Activated CD8-positive, alpha-beta memory T cell treated with anti-CD3 and anti-CD28 coated beads, Interleukin-2, amount 50 U/mL, for 24 hours (primary cell): ENCODE results near the gene ZNF737.
A peak's percentile ranks its signal among the peaks of the same experiment; 100 is the strongest.
"Not testable (repeated sequence)": the region's sequence is repeated elsewhere in the genome, so short reads cannot be mapped to it uniquely, and the experiment has no call there.

Experiments
- DNase-seq: peaks from one replicate; pipeline ENCODE4 v3.0.0-alpha.2; 2020; ENCODE audit errors: extremely low read depth

ZNF737 gene

DNA sequence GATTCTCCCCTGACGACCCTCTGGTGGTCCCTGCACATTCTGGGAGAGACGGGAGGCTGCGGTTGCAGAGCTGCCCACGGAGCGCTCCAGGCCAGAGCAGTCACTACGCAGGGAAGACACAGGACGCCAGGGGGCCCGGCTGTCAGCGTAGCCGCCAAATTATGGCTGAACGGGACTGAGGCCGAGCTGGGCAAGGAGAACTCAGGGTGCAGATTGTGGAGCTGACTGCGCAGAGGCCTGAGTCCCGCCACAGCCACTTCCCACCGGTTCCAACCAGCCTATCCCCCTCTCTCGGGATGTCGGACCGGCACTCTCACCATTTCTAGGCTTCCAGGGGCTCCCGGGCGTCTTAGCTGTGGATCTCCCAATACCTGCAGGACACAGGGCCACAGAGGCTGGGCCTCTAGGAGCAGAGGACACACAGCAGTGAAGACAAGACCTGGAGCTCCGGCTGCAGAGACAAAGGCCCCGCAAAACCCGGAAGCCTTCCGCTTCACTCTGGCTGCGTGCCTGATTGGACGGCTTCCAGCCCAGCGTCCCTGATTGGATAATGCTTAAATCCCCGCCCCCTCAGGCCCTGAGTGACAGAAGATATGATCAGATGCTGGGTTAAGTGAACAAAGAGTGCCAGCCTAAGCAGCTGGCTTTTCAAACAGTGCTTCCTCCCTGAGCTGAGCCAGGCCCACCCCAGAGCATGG lies at the start of gene ZNF737:
TSS of gene ZNF737 (minus strand) at position 461 of the 698 bp plus-strand sequence. CDS start at position 320, 141 bp downstream.
- peak; percentile 81 for DNase-seq

- not testable (repeated sequence) for DNase-seq
Measured at GRCh38 chr19:20614971-20615370, 49.4 kb upstream of the ZNF737 start.

DNA sequence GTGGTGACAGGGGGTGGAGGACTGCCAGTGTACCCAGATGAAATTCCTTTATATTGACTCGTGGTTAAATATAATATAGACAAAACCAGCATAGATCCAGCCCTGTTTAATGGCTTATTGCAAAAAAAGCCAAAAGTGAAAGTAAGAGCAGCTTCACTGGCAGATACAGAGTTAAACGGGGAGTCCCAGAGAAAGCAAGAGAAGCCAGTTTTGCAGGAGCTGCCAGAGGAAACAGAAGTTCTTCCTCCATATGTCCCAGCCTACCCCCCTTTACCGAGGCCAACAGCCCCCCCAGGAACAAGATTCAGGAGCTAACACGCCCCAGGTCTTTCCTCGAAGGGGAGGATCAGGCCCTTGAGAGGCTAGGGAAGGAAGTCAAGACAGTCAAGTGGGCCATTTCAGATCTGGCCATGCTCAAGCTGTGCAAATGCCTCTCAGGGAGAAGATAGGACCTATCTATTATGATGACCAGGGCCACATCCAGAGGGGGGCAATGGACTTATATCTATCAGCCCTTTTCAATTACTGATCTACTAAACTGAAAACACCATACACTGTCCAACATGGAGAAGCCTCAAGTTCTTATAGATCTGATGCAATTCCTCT lies 47.2 kb upstream of the ZNF737 start:
- no peak for DNase-seq

DNA sequence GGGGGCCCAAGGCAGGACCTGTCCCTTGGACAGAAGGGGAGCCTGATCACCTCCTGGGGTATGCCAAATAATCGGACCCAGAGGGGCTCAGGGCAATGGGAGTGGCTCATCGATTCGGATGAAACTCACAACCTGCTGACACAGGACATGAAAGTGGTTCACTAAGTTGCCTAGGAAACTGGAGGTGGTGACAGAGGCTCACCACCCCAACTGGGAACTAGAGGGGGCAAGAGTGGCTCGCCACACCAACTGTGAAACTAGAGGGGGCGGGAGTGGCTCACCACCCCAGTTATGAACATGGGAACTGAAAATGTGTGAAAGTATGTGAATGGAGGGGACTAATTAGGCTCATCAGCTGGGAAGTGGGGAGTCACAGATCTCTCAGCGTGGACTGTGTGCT lies 46.3 kb upstream of the ZNF737 start:
- DNase-seq, result no peak

DNA sequence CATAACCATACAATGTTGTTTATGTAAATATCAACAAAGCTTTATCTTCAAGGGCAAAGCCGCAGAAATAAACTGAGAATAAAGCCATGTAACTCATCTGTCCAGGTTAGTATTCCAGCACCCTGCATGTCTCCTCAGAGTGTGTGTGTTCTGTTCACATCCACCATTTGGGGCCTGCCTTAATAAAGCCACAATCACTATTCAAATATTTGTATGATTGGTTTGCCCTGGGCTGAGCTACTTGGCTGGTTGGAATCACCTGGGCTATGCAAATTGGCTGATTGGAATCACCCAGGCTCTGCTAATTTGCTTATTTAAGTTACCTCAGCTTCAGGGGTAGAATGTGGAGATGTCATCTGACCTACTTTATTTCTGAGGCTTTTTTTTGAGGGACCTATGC lies 42.4 kb upstream of the ZNF737 start:
- no peak for DNase-seq

GRCh38 chr19:20558571-20558970 lies 7.0 kb downstream of the ZNF737 start:
- no peak for DNase-seq

DNA sequence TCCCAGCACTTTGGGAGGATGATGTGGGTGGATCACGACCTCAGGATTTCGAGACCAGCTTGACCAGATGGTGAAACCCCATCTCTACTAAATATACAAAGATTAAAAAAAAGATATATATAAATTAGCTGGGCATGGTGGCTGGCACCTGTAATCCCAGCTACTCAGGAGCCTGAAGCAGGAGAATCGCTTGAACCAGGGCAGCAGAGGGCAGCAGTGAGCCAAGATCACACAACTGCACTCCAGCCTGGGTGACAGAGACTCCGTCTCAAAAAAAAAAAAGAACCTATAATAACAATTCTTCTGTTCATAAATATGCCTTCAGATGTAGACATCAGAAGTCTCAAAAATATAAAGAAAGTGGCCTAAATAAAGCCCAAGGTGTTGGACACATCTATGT lies 7.6 kb downstream of the ZNF737 start:
- DNase-seq, result no peak

GRCh38 chr19:20544667-20545333 lies 20.8 kb downstream of the ZNF737 start:
- not testable (repeated sequence) for DNase-seq

DNA sequence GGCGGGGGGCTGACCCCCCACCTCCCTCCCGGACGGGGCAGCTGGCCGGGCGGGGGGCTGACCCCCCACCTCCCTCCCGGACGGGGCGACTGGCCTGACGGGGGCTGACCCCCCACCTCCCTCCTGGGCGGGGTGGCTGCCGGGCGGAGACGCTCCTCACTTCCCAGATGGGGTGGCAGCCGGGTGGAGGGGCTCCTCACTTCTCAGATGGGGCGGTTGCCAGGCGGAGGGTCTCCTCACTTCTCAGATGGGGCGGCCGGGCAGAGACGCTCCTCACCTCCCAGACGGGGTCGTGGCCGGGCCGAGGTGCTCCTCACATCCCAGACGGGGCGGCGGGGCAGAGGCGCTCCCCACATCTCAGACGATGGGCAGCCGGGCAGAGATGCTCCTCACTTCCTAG lies 35.3 kb downstream of the ZNF737 start:
- not testable (repeated sequence) for DNase-seq

GRCh38 chr19:20513189-20513904 lies 52.2 kb downstream of the ZNF737 start:
- DNase-seq, result no peak

DNA sequence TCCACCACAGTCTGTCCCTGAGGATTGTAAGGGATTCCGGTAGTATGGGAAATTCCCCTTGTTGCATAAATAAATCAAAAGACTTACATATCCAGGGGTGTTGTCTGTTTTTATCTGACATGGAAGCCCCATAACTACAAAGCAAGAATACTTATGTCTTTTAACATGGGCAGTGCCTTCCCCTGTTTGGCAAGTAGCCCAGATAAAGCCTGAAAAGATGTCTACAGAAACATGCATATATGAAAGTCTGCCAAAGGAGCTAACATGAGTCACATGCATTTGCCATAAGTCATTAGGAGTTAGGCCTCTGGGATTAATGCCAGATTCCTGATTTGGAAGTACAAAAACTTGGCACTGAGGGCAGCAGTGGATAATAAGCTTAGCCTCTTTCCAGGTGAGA lies 62.1 kb downstream of the ZNF737 start:
- no peak for DNase-seq
